Chondrocyte (in vitro differentiated cells): ENCODE results near the gene SMIM45.

Experiments
- DNase-seq: peaks from one replicate; pipeline ENCODE4 v3.0.0; 2021; ENCODE audit warnings: mixed read lengths, low spot score
- H3K27ac Mint-ChIP-seq: one replicate; pipeline ENCODE4 v1.8.0; 2021; ENCODE audit warnings: mild to moderate bottlenecking, moderate library complexity, mixed read lengths; ENCODE audit not compliant: unreplicated experiment
- H3K27me3 Mint-ChIP-seq: 2 replicates; pipeline ENCODE4 v1.8.0; 2021; ENCODE audit warnings: low read depth, mixed read lengths
- H3K36me3 Mint-ChIP-seq: 2 replicates; pipeline ENCODE4 v1.8.0; 2021; ENCODE audit warnings: low read depth, mixed read lengths
- H3K4me1 Mint-ChIP-seq: 2 replicates; pipeline ENCODE4 v1.8.0; 2021; ENCODE audit warnings: low read depth, mild to moderate bottlenecking, mixed read lengths
- H3K4me3 Mint-ChIP-seq: one replicate; pipeline ENCODE4 v1.8.0; 2021; ENCODE audit warnings: mild to moderate bottlenecking, moderate library complexity, mixed read lengths; ENCODE audit not compliant: unreplicated experiment
- H3K9me3 Mint-ChIP-seq: 2 replicates; pipeline ENCODE4 v1.8.0; 2021; ENCODE audit warnings: low read depth, mixed read lengths
- TF ChIP-seq, protein P1 (sequence below): fragments of 200-600 bp; sonication (generic); IDR thresholded peaks from 2 replicates; pipeline ENCODE4 v1.5.0; 2021; ENCODE audit warnings: antibody characterized with exemption, mild to moderate bottlenecking, moderate library complexity

Gene SMIM45

DNA sequence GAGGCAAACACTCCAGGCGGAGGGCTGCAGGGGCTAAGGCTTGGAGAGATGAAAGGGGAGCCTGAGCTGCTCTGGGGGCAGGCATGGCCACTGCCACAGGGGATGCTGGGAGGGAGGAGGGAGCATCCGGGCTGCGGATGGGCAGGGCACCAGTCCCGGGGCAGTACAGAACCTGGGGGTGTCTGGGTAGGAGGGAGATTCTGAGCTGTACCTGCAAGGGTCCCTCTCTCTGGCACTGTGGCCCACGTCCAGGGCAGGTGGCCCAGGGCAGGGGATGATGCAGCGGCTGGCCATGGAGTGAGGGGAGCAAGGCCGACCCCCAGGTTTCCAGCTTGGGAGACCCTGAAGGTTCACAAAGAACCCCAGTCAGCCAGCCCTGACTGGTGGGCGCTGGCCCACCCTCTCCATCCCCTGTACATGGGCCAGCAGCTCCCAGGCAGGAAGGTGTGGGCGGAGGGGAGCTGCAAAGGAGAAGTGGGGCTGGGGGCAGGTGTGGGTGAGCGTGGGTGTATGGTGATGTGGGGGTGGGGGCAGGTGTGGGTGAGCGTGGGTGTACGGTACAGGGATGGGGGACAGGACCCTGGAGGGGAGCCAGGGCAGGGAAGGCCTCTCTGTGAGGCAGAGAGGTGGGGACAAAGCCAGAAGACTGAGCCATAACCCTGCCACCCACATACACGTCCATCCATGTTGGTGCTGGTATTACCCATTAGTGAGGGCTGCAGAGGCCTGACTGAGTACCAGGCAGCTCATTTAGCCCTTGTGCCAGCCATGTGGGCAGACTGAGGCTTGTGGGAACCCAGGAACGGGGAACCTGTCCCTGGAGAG lies 23.1 kb upstream of the SMIM45 start:
- Mint-ChIP-seq H3K27ac (no peak overlapping the region), H3K4me3 (no peak overlapping the region), H3K27me3 (peaks cover 9% of the 10 kb centered on the region), H3K36me3 (no peaks in the 10 kb centered on the region), H3K4me1 (peaks cover 4% of the 10 kb centered on the region), H3K9me3 (no peaks in the 10 kb centered on the region)
- DNase-seq: no peak
- TF ChIP-seq, protein P1, sequence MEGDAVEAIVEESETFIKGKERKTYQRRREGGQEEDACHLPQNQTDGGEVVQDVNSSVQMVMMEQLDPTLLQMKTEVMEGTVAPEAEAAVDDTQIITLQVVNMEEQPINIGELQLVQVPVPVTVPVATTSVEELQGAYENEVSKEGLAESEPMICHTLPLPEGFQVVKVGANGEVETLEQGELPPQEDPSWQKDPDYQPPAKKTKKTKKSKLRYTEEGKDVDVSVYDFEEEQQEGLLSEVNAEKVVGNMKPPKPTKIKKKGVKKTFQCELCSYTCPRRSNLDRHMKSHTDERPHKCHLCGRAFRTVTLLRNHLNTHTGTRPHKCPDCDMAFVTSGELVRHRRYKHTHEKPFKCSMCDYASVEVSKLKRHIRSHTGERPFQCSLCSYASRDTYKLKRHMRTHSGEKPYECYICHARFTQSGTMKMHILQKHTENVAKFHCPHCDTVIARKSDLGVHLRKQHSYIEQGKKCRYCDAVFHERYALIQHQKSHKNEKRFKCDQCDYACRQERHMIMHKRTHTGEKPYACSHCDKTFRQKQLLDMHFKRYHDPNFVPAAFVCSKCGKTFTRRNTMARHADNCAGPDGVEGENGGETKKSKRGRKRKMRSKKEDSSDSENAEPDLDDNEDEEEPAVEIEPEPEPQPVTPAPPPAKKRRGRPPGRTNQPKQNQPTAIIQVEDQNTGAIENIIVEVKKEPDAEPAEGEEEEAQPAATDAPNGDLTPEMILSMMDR: no peak

DNA sequence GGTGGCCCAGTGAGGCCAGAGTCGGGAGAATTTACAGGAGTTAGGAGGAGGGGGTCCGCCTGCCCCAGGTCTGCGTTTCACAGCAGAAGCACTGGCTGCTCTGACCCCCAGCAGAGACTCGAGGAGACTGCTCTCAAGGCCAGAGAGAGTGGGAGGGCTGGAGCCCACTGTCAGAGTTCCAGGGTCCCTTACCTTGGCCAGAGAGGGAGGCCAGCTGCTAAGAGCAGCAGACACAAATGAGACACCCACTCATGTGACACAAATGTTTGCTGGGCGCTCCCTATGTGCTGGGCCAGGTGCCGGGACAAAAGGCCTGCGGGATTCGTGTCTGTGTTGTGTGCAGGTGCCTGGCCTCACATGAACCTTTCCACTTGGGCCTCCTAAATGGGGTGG lies 22.5 kb upstream of the SMIM45 start:
- Mint-ChIP-seq H3K27me3 (peaks cover 9% of the 10 kb centered on the region), H3K9me3 (no peaks in the 10 kb centered on the region), H3K4me3 (no peak overlapping the region), H3K4me1 (peaks cover 4% of the 10 kb centered on the region), H3K36me3 (no peaks in the 10 kb centered on the region), H3K27ac (no peak overlapping the region)
- DNase-seq: no peak
- TF ChIP-seq, protein P1: no peak

DNA sequence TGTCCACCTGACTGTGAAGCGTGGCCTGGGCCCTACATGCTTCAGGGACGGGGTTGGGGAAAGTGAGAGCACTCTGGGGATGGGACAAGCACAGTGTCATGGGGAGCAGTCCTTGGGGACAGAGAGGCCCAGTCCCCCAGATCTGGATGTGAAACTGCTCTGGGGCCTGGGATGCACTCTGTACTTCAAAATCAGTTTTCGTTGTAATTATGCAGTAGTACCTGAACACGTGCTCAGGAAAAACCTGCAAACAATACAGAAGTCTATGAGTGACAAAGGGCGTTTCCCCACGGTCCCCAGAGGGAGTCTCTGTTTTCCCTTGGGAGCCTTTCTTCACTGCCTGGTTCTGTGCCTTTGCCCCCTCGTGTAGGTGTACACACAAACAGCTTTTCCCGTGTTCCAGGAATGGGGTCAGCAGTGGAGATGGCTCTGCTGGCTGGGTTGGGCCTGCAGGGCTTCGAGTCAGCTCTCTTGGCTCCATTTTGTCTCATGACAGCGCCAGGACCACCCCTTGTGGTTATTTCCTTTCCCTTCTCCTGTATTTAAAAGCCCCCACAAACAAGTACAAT lies 20.2 kb upstream of the SMIM45 start:
- Mint-ChIP-seq H3K9me3 (no peaks in the 10 kb centered on the region), H3K36me3 (no peaks in the 10 kb centered on the region), H3K4me3 (no peak overlapping the region), H3K4me1 (no peaks in the 10 kb centered on the region), H3K27ac (no peak overlapping the region), H3K27me3 (peaks cover 2% of the 10 kb centered on the region)
- no peak for DNase-seq
- TF ChIP-seq, protein P1: no peak

DNA sequence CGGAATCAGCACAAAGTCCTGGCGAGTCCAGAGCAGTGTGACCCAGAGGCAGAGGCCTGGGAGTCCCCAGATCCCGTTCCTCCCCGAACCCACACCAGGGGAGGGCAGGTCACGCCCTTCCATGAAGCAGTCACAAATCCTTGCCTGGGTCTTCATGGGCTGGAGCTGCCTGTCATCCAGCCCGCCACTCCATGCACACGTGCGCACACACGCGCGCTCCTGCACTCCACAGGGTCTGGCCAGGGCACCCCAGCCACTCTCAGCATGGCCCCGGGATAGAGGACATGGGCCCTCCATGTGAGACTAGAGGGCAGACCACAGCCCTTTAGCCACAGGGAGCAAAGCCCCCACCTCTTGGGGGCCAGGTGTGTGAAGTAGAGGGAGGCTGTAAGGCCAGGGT lies 19.6 kb upstream of the SMIM45 start:
- DNase-seq: no peak
- Mint-ChIP-seq H3K27me3 (peaks cover 2% of the 10 kb centered on the region), H3K36me3 (no peaks in the 10 kb centered on the region), H3K4me3 (no peak overlapping the region), H3K4me1 (no peaks in the 10 kb centered on the region), H3K27ac (no peak overlapping the region), H3K9me3 (no peaks in the 10 kb centered on the region)
- TF ChIP-seq, protein P1: no peak

DNA sequence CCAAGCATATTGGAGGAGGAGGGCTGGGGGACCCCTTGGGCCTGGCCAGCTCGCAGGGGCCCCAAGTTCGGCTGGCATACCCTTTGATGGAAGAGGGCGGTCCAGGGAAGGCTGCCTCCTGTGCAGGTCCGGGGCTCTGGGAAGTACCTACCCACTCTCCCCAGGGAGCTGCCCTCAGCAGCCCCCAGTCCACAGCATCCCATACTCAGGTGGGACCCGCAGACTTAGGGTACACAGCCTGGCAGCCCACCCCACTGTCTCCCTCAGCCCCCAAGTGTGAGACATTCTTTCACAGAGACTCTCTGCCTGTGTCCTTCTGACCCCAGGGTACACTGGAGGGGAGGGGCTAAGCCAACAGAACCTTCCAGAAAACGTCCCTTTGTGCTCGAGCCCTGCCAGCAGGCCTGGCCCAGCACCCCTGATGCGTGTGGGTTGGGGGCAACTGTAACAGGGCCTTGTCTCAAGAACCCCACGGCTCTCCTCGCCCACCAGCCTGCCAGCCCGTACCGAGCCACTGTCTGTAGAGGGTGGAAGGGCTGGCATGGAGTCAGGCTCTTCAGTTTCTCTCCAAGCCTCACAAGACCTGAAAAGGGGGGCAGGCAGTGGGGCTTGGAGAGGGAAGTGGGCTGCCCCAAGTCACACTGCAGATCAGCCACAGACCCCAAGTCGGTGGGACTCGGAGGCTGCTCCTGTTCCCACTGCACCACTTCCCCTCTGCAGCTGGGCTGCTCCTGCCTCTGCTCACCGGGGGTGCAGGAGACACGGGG lies 18.4 kb upstream of the SMIM45 start:
- H3K27ac Mint-ChIP-seq: no peak overlapping the region
- DNase-seq: no peak
- H3K4me1 Mint-ChIP-seq: no peaks in the 10 kb centered on the region
- H3K4me3 Mint-ChIP-seq: no peak overlapping the region
- H3K27me3 Mint-ChIP-seq: no peaks in the 10 kb centered on the region
- TF ChIP-seq, protein P1: no peak
- no peaks in the 10 kb centered on the region for H3K36me3 Mint-ChIP-seq
- no peaks in the 10 kb centered on the region for H3K9me3 Mint-ChIP-seq
